Measurements from ENCODE around the gene MFN2. TPM values are rescaled to one million over a fixed set of nuclear protein-coding genes. Genes with fewer than 3 reads are reported as not detected.

MFN2 gene
- total RNA-seq, 1 donor from 2014 or later, result 61.9 TPM

DNA sequence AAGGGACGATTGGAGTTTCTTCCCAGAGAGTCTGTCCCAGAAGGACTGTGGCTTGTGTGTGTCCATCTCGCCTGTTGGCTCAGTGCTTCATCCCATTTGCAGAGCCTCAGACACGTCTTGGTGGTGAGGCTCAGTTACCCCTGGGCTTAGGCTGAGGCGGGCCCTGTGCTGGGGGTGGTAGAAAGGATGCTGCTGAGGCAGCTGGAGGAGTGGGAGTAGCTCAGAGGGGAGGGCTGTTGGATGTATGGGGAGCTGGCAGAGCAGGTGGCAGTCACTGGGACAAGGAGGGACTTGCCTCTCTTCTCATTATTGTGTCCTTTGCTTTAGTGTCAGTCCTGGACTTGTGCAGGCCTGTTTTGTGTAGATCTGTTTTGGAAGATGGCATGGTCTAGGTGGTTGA lies 31.8 kb downstream of the MFN2 start:
- TF ChIP-seq, protein P1, sequence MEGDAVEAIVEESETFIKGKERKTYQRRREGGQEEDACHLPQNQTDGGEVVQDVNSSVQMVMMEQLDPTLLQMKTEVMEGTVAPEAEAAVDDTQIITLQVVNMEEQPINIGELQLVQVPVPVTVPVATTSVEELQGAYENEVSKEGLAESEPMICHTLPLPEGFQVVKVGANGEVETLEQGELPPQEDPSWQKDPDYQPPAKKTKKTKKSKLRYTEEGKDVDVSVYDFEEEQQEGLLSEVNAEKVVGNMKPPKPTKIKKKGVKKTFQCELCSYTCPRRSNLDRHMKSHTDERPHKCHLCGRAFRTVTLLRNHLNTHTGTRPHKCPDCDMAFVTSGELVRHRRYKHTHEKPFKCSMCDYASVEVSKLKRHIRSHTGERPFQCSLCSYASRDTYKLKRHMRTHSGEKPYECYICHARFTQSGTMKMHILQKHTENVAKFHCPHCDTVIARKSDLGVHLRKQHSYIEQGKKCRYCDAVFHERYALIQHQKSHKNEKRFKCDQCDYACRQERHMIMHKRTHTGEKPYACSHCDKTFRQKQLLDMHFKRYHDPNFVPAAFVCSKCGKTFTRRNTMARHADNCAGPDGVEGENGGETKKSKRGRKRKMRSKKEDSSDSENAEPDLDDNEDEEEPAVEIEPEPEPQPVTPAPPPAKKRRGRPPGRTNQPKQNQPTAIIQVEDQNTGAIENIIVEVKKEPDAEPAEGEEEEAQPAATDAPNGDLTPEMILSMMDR (IDR thresholded peaks at IDR 0.05; ENCODE audit: partially characterized antibody, unreplicated experiment), result no peak
- no peak for DNase-seq
- peaks cover 10% of the 10 kb centered on the region for H3K9me3 Mint-ChIP-seq (ENCODE audit: unreplicated experiment)
- H3K27me3 Mint-ChIP-seq (ENCODE audit: unreplicated experiment), result peaks cover 2% of the 10 kb centered on the region
- peaks cover 12% of the 10 kb centered on the region for H3K4me1 Mint-ChIP-seq (ENCODE audit: low read depth, unreplicated experiment)
- H3K36me3 Mint-ChIP-seq (ENCODE audit: unreplicated experiment), result peaks cover 6% of the 10 kb centered on the region
- no peak overlapping the region for H3K27ac Mint-ChIP-seq (ENCODE audit: unreplicated experiment)
- no peak overlapping the region for H3K4me3 Mint-ChIP-seq (ENCODE audit: unreplicated experiment)

- H3K4me3 Mint-ChIP-seq (ENCODE audit: unreplicated experiment), result no peak overlapping the region
- H3K9me3 Mint-ChIP-seq (ENCODE audit: unreplicated experiment), result peaks cover 8% of the 10 kb centered on the region
- H3K36me3 Mint-ChIP-seq (ENCODE audit: unreplicated experiment), result peaks cover 1% of the 10 kb centered on the region
- TF ChIP-seq, protein P1 (IDR thresholded peaks at IDR 0.05; ENCODE audit: partially characterized antibody, unreplicated experiment), result no peak
- H3K4me1 Mint-ChIP-seq (ENCODE audit: low read depth, unreplicated experiment), result peaks cover 12% of the 10 kb centered on the region
- H3K27ac Mint-ChIP-seq (ENCODE audit: unreplicated experiment), result no peak overlapping the region
- H3K27me3 Mint-ChIP-seq (ENCODE audit: unreplicated experiment), result peaks cover 2% of the 10 kb centered on the region
- no peak for DNase-seq
Measured at GRCh38 chr1:12012560-12013316, 32.5 kb downstream of the MFN2 start.

- TF ChIP-seq, protein P1 (IDR thresholded peaks at IDR 0.05; ENCODE audit: partially characterized antibody, unreplicated experiment), result peak; percentile 18
- peaks cover 12% of the 10 kb centered on the region for H3K4me1 Mint-ChIP-seq (ENCODE audit: low read depth, unreplicated experiment)
- peaks cover 5% of the 10 kb centered on the region for H3K27me3 Mint-ChIP-seq (ENCODE audit: unreplicated experiment)
- peak overlapping the region; percentile 86 for H3K27ac Mint-ChIP-seq (ENCODE audit: unreplicated experiment)
- H3K9me3 Mint-ChIP-seq (ENCODE audit: unreplicated experiment), result peaks cover 11% of the 10 kb centered on the region
- H3K4me3 Mint-ChIP-seq (ENCODE audit: unreplicated experiment), result peak overlapping the region; percentile 12
- no peak for DNase-seq
- H3K36me3 Mint-ChIP-seq (ENCODE audit: unreplicated experiment), result no peaks in the 10 kb centered on the region
Measured at GRCh38 chr1:12014141-12014991, 34.1 kb downstream of the MFN2 start.

DNA sequence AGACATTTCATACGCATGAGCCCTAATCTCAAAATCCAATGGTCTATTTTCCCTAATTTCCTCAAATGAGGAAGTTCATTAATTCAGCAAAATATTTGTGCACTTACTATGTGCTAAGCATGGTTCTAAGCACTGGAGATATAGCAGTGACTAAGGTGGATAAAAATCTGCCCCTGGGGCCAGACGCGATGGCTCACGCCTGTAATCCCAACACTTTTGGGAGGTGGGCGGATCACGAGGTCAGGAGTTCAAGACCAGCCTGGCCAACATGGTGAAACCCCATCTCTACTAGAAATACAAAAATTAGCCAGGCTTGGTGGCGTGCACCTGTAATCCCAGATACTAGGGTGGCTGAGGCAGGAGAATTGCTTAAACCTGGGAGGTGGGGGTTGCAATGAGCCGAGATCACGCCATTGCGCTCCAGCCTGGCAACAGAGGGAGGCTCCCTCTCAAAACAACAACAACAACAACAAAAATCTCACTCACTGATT lies 34.8 kb downstream of the MFN2 start:
- peaks cover 12% of the 10 kb centered on the region for H3K9me3 Mint-ChIP-seq (ENCODE audit: unreplicated experiment)
- TF ChIP-seq, protein P1 (IDR thresholded peaks at IDR 0.05; ENCODE audit: partially characterized antibody, unreplicated experiment), result no peak
- H3K36me3 Mint-ChIP-seq (ENCODE audit: unreplicated experiment), result no peaks in the 10 kb centered on the region
- H3K27me3 Mint-ChIP-seq (ENCODE audit: unreplicated experiment), result peaks cover 5% of the 10 kb centered on the region
- no peak overlapping the region for H3K4me3 Mint-ChIP-seq (ENCODE audit: unreplicated experiment)
- peaks cover 12% of the 10 kb centered on the region for H3K4me1 Mint-ChIP-seq (ENCODE audit: low read depth, unreplicated experiment)
- DNase-seq, result no peak
- no peak overlapping the region for H3K27ac Mint-ChIP-seq (ENCODE audit: unreplicated experiment)
